ENCODE results near the gene HECW1.
"Not testable (repeated sequence)": the region's sequence is repeated elsewhere in the genome, so short reads cannot be mapped to it uniquely, and the experiment has no call there.

Gene HECW1

GRCh38 chr7:43482679-43483252 is 370.3 kb downstream of the HECW1 start (continued):
- TF ChIP-seq CREB5 (CRISPR knock-in tag; IDR thresholded peaks at IDR 0.05; ENCODE audit: low read depth) (no peak), PATZ1 (CRISPR knock-in tag; IDR thresholded peaks at IDR 0.05; ENCODE audit: borderline replicate concordance) (no peak)

- TF ChIP-seq RARB (CRISPR knock-in tag; IDR thresholded peaks at IDR 0.05) (no peak), CREB5 (CRISPR knock-in tag; IDR thresholded peaks at IDR 0.05; ENCODE audit: low read depth) (no peak), SNAI2 (CRISPR knock-in tag; IDR thresholded peaks at IDR 0.05) (no peak), BACH2 (CRISPR knock-in tag; IDR thresholded peaks at IDR 0.05; ENCODE audit: borderline replicate concordance) (no peak), ESRRG (CRISPR knock-in tag; IDR thresholded peaks at IDR 0.05) (no peak), ARNTL (CRISPR knock-in tag; IDR thresholded peaks at IDR 0.05; ENCODE audit: borderline replicate concordance, low read depth) (no peak), TOX (CRISPR knock-in tag; IDR thresholded peaks at IDR 0.05; ENCODE audit: borderline replicate concordance) (no peak), ISL1 (CRISPR knock-in tag; IDR thresholded peaks at IDR 0.05) (no peak)
- no peak for ATAC-seq
Measured at GRCh38 chr7:43484678-43485395, 372.4 kb downstream of the HECW1 start.

- TF ChIP-seq ZC3H10 (CRISPR knock-in tag; IDR thresholded peaks at IDR 0.05) (no peak), ISL1 (CRISPR knock-in tag; IDR thresholded peaks at IDR 0.05) (no peak), CREB5 (CRISPR knock-in tag; IDR thresholded peaks at IDR 0.05; ENCODE audit: low read depth) (no peak), ZNF565 (CRISPR knock-in tag; conservative IDR thresholded peaks at IDR 0.05; ENCODE audit: low read depth) (no peak), TOX (CRISPR knock-in tag; IDR thresholded peaks at IDR 0.05; ENCODE audit: borderline replicate concordance) (no peak), BACH2 (CRISPR knock-in tag; IDR thresholded peaks at IDR 0.05; ENCODE audit: borderline replicate concordance) (no peak), CSDC2 (CRISPR knock-in tag; IDR thresholded peaks at IDR 0.05) (no peak)
- no peak for ATAC-seq
Measured at GRCh38 chr7:43485580-43485979, 373.1 kb downstream of the HECW1 start.

- not testable (repeated sequence) for ATAC-seq
Measured at GRCh38 chr7:43486008-43486407, 373.6 kb downstream of the HECW1 start.

GRCh38 chr7:43486634-43487033 is 374.2 kb downstream of the HECW1 start:
- TF ChIP-seq ZNF565 (CRISPR knock-in tag; conservative IDR thresholded peaks at IDR 0.05; ENCODE audit: low read depth) (no peak), PATZ1 (CRISPR knock-in tag; IDR thresholded peaks at IDR 0.05; ENCODE audit: borderline replicate concordance) (no peak), POU6F1 (CRISPR knock-in tag; IDR thresholded peaks at IDR 0.05; ENCODE audit: borderline replicate concordance, low read depth) (no peak), CSDC2 (CRISPR knock-in tag; IDR thresholded peaks at IDR 0.05) (no peak), ZFP30 (CRISPR knock-in tag; IDR thresholded peaks at IDR 0.05) (no peak), ZNF8 (CRISPR knock-in tag; IDR thresholded peaks at IDR 0.05) (no peak), PPARA (CRISPR knock-in tag; IDR thresholded peaks at IDR 0.05; ENCODE audit: borderline replicate concordance) (no peak), ARNTL (CRISPR knock-in tag; IDR thresholded peaks at IDR 0.05; ENCODE audit: borderline replicate concordance, low read depth) (no peak), BACH2 (CRISPR knock-in tag; IDR thresholded peaks at IDR 0.05; ENCODE audit: borderline replicate concordance) (no peak)
- ATAC-seq, result no peak

Data from SK-N-SH treated with all-trans-retinoic acid at 6 μM for 48 hours (cell line).